ENCODE measurements around the gene HECTD1.

The HECTD1 gene

DNA sequence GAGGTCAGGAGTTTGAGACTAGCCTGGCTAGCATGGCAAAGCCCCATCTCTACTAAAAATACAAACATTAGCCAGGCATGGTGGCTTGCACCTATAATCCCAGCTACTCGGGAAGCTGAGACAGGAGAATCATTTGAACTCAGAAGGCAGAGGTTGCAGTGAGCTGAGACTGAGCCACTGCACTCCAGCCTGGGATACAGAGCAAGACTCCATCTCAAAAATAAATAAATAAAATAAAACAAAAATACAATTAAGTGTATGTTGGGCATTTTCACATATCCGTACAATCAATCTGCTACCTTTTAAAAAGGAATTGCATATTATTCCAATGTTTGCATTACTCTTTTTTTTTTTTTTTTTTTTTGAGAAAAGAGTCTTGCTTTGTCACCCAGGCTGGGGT lies 47.7 kb upstream of the HECTD1 start:
- Histone ChIP-seq H3K27me3 (ENCODE audit: control insufficient read depth in 3 of 3, insufficient read depth in 3 of 3, low read depth in 1 of 3, low read length in 3 of 3) (peaks cover 0 to 5% (median 0%) of the 10 kb centered on the region in 3 experiments), H3K79me1 (ENCODE audit: low read depth, low read length) (no peaks in the 10 kb centered on the region), H3K18ac (ENCODE audit: low read length) (no peak overlapping the region), H3K4ac (ENCODE audit: low read length) (no peak overlapping the region), H3K4me1 (ENCODE audit: control insufficient read depth in 2 of 2, insufficient read depth in 1 of 2, low read depth in 1 of 2, low read length in 2 of 2) (no peaks in the 10 kb centered on the region), H3K27ac (replicated peaks; ENCODE audit: low read length) (no peak overlapping the region), H3K23ac (ENCODE audit: low read depth, low read length, poor library complexity) (no peak overlapping the region), H2BK5ac (ENCODE audit: low read length) (no peak overlapping the region), H3K4me2 (ENCODE audit: insufficient read depth, low read length, poor library complexity, severe bottlenecking) (no peak overlapping the region), H3K9ac (ENCODE audit: low read depth, low read length, poor library complexity) (no peak overlapping the region), H3K9me3 (replicated peaks in 1 of 2; ENCODE audit: control insufficient read depth in 2 of 2, insufficient read depth in 1 of 2, low read depth in 1 of 2, low read length in 2 of 2) (no peaks in the 10 kb centered on the region), H2AK5ac (ENCODE audit: low read depth, low read length) (no peak overlapping the region), H4K8ac (ENCODE audit: low read depth, low read length) (no peak overlapping the region), H3K14ac (ENCODE audit: low read length) (no peak overlapping the region), H2BK12ac (ENCODE audit: low read length) (no peak overlapping the region), H2AFZ (ENCODE audit: low read length) (no peak overlapping the region), H2BK120ac (ENCODE audit: low read depth, low read length) (no peak overlapping the region), H3K4me3 (ENCODE audit: low read length in 2 of 2) (no peak overlapping the region), H3K36me3 (replicated peaks in 1 of 2; ENCODE audit: control insufficient read depth in 2 of 2, insufficient read depth in 2 of 2, low read length in 2 of 2) (no peaks in the 10 kb centered on the region), H2BK15ac (ENCODE audit: low read length) (no peak overlapping the region), H4K91ac (ENCODE audit: low read depth, low read length, poor library complexity) (no peak overlapping the region)
- no peak for DNase-seq (ENCODE audit: low spot score)
- no CpG with 5 or more reads among the region's 2 CpGs for WGBS, 2 donors (ENCODE audit: extremely low coverage in 2 of 2, insufficient read length in 2 of 2, insufficient replicate concordance in 1 of 2)

GRCh38 chr14:31253746-31254471 lies 46.3 kb upstream of the HECTD1 start:
- no peak overlapping the region for H2BK15ac ChIP-seq (ENCODE audit: low read length)
- DNase-seq (ENCODE audit: low spot score), result no peak
- no peak overlapping the region for H3K4ac ChIP-seq (ENCODE audit: low read length)
- no peaks in the 10 kb centered on the region for H3K9me3 ChIP-seq (replicated peaks in 1 of 2; ENCODE audit: control insufficient read depth in 2 of 2, insufficient read depth in 1 of 2, low read depth in 1 of 2, low read length in 2 of 2)
- no peak overlapping the region for H3K14ac ChIP-seq (ENCODE audit: low read length)
- no peak overlapping the region for H4K8ac ChIP-seq (ENCODE audit: low read depth, low read length)
- no peak overlapping the region for H3K18ac ChIP-seq (ENCODE audit: low read length)
- no peaks in the 10 kb centered on the region for H3K4me1 ChIP-seq (ENCODE audit: control insufficient read depth in 2 of 2, insufficient read depth in 1 of 2, low read depth in 1 of 2, low read length in 2 of 2)
- no peak overlapping the region for H3K4me2 ChIP-seq (ENCODE audit: insufficient read depth, low read length, poor library complexity, severe bottlenecking)
- no peak overlapping the region for H2AFZ ChIP-seq (ENCODE audit: low read length)
- H3K9ac ChIP-seq (ENCODE audit: low read depth, low read length, poor library complexity), result no peak overlapping the region
- no peaks in the 10 kb centered on the region for H3K36me3 ChIP-seq (replicated peaks in 1 of 2; ENCODE audit: control insufficient read depth in 2 of 2, insufficient read depth in 2 of 2, low read length in 2 of 2)
- no peak overlapping the region for H3K23ac ChIP-seq (ENCODE audit: low read depth, low read length, poor library complexity)
- peaks cover 0 to 5% (median 0%) of the 10 kb centered on the region in 3 experiments for H3K27me3 ChIP-seq (ENCODE audit: control insufficient read depth in 3 of 3, insufficient read depth in 3 of 3, low read depth in 1 of 3, low read length in 3 of 3)
- no peak overlapping the region for H2BK120ac ChIP-seq (ENCODE audit: low read depth, low read length)
- H3K4me3 ChIP-seq (ENCODE audit: low read length in 2 of 2), result no peak overlapping the region
- no peak overlapping the region for H2AK5ac ChIP-seq (ENCODE audit: low read depth, low read length)
- H3K27ac ChIP-seq (replicated peaks; ENCODE audit: low read length), result no peak overlapping the region
- no peak overlapping the region for H4K91ac ChIP-seq (ENCODE audit: low read depth, low read length, poor library complexity)
- H3K79me1 ChIP-seq (ENCODE audit: low read depth, low read length), result no peaks in the 10 kb centered on the region
- no peak overlapping the region for H2BK5ac ChIP-seq (ENCODE audit: low read length)
- no CpG with 5 or more reads among the region's 9 CpGs for WGBS, 2 donors (ENCODE audit: extremely low coverage in 2 of 2, insufficient read length in 2 of 2, insufficient replicate concordance in 1 of 2)
- no peak overlapping the region for H2BK12ac ChIP-seq (ENCODE audit: low read length)

DNA sequence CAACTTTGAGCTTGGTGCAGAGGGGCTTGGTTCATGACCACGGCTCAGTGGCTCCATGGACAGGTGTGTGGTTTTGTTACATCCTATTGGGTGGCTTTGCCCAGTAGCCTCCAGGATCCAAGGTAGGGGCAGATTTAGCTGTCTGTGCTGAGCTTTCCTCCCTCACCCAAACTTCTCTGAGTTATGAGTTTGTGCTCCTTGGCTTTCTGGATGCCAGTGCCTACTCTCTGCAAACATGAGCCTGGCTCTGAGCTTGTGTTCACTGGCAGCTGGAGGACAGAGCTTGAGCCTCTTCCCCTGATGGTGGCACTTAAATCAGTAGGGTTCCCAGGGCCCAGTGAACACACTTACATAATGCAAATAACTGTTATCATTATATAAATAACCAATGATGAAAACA lies 45.3 kb upstream of the HECTD1 start:
- no peak overlapping the region for H3K23ac ChIP-seq (ENCODE audit: low read depth, low read length, poor library complexity)
- H3K36me3 ChIP-seq (replicated peaks in 1 of 2; ENCODE audit: control insufficient read depth in 2 of 2, insufficient read depth in 2 of 2, low read length in 2 of 2), result no peaks in the 10 kb centered on the region
- H3K79me1 ChIP-seq (ENCODE audit: low read depth, low read length), result no peaks in the 10 kb centered on the region
- no peak overlapping the region for H3K27ac ChIP-seq (replicated peaks; ENCODE audit: low read length)
- no peak overlapping the region for H3K4me2 ChIP-seq (ENCODE audit: insufficient read depth, low read length, poor library complexity, severe bottlenecking)
- no peak overlapping the region for H2BK5ac ChIP-seq (ENCODE audit: low read length)
- no peaks in the 10 kb centered on the region for H3K9me3 ChIP-seq (replicated peaks in 1 of 2; ENCODE audit: control insufficient read depth in 2 of 2, insufficient read depth in 1 of 2, low read depth in 1 of 2, low read length in 2 of 2)
- H2AFZ ChIP-seq (ENCODE audit: low read length), result no peak overlapping the region
- no peak overlapping the region for H3K9ac ChIP-seq (ENCODE audit: low read depth, low read length, poor library complexity)
- no peak overlapping the region for H2BK15ac ChIP-seq (ENCODE audit: low read length)
- no peak overlapping the region for H2AK5ac ChIP-seq (ENCODE audit: low read depth, low read length)
- H3K4ac ChIP-seq (ENCODE audit: low read length), result no peak overlapping the region
- no peak overlapping the region for H3K14ac ChIP-seq (ENCODE audit: low read length)
- no peak overlapping the region for H2BK12ac ChIP-seq (ENCODE audit: low read length)
- H3K27me3 ChIP-seq (ENCODE audit: control insufficient read depth in 3 of 3, insufficient read depth in 3 of 3, low read depth in 1 of 3, low read length in 3 of 3), result peaks cover 0 to 5% (median 0%) of the 10 kb centered on the region in 3 experiments
- DNase-seq (ENCODE audit: low spot score), result no peak
- no peak overlapping the region for H4K91ac ChIP-seq (ENCODE audit: low read depth, low read length, poor library complexity)
- no peaks in the 10 kb centered on the region for H3K4me1 ChIP-seq (ENCODE audit: control insufficient read depth in 2 of 2, insufficient read depth in 1 of 2, low read depth in 1 of 2, low read length in 2 of 2)
- no peak overlapping the region for H3K4me3 ChIP-seq (ENCODE audit: low read length in 2 of 2)
- no peak overlapping the region for H4K8ac ChIP-seq (ENCODE audit: low read depth, low read length)
- WGBS, 2 donors (ENCODE audit: extremely low coverage in 2 of 2, insufficient read length in 2 of 2, insufficient replicate concordance in 1 of 2), result no CpG with 5 or more reads among the region's 1 CpG
- H2BK120ac ChIP-seq (ENCODE audit: low read depth, low read length), result no peak overlapping the region
- no peak overlapping the region for H3K18ac ChIP-seq (ENCODE audit: low read length)

DNA sequence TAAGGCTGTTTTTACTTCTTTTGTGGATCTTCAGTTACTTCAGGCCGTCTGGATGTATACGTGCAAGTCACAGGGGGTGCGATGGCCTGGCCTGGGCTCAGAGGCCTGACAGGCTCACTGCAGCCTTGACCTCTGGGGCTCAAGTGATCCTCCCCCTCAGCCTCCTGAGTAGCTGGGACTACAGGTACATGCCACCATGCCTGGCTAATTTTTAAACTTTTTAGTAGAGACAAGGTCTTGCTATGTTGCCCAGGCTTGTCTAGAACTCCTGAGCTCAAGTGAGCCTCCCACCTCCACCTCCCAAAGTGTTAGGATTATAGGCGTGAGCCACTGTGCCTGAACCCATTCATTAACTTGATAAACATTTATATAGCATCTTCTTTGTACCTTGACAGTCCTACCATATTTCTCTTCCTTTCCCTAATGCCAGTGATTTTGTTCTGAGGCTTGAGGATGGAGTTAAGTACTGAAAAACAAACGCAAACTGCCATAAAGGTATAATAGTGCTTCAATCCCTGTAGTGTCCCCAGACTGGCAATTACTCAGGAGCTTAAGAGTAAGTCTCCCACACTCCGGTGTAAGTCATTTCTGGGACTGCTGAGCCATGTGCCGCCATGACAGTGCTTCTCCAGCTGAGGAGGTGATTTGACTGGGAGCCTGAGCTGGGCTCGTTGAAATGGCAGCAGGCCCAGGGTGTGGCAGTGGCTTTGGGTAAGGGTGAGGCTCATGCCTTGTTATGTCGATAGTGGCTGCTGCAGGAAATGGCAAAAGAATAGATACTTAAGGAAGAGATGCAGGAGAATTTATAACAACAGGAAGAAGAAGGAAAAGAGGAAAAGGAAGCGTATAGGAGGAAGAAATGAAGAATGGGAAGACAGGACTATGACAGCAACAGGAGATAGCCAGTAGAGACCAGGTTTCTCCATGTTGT lies 43.7 kb upstream of the HECTD1 start:
- Histone ChIP-seq H3K4me2 (ENCODE audit: insufficient read depth, low read length, poor library complexity, severe bottlenecking) (no peak overlapping the region), H2BK120ac (ENCODE audit: low read depth, low read length) (no peak overlapping the region), H3K23ac (ENCODE audit: low read depth, low read length, poor library complexity) (no peak overlapping the region), H3K36me3 (replicated peaks in 1 of 2; ENCODE audit: control insufficient read depth in 2 of 2, insufficient read depth in 2 of 2, low read length in 2 of 2) (no peaks in the 10 kb centered on the region), H3K9ac (ENCODE audit: low read depth, low read length, poor library complexity) (no peak overlapping the region), H3K9me3 (replicated peaks in 1 of 2; ENCODE audit: control insufficient read depth in 2 of 2, insufficient read depth in 1 of 2, low read depth in 1 of 2, low read length in 2 of 2) (no peaks in the 10 kb centered on the region), H4K8ac (ENCODE audit: low read depth, low read length) (no peak overlapping the region), H2AFZ (ENCODE audit: low read length) (no peak overlapping the region), H2BK12ac (ENCODE audit: low read length) (no peak overlapping the region), H3K79me1 (ENCODE audit: low read depth, low read length) (no peaks in the 10 kb centered on the region), H2BK15ac (ENCODE audit: low read length) (no peak overlapping the region), H2BK5ac (ENCODE audit: low read length) (no peak overlapping the region), H3K4ac (ENCODE audit: low read length) (no peak overlapping the region), H3K4me3 (ENCODE audit: low read length in 2 of 2) (no peak overlapping the region), H3K27me3 (ENCODE audit: control insufficient read depth in 3 of 3, insufficient read depth in 3 of 3, low read depth in 1 of 3, low read length in 3 of 3) (peaks cover 0 to 5% (median 0%) of the 10 kb centered on the region in 3 experiments), H3K27ac (replicated peaks; ENCODE audit: low read length) (no peak overlapping the region), H3K18ac (ENCODE audit: low read length) (no peak overlapping the region), H3K4me1 (ENCODE audit: control insufficient read depth in 2 of 2, insufficient read depth in 1 of 2, low read depth in 1 of 2, low read length in 2 of 2) (no peaks in the 10 kb centered on the region), H3K14ac (ENCODE audit: low read length) (no peak overlapping the region), H2AK5ac (ENCODE audit: low read depth, low read length) (no peak overlapping the region), H4K91ac (ENCODE audit: low read depth, low read length, poor library complexity) (no peak overlapping the region)
- DNase-seq (ENCODE audit: low spot score), result no peak
- WGBS, 2 donors (ENCODE audit: extremely low coverage in 2 of 2, insufficient read length in 2 of 2, insufficient replicate concordance in 1 of 2), result 86% methylated on average over 1 of the region's 10 CpGs; no CpG with 5 or more reads in 1 of the 2 donors
